ENCODE measurements around the gene PDLIM7.
"Not testable (repeated sequence)": the region's sequence is repeated elsewhere in the genome, so short reads cannot be mapped to it uniquely, and the experiment has no call there.

Gene PDLIM7

GRCh38 chr5:177491983-177492746 lies 5.2 kb downstream of the PDLIM7 start:
- H3K27me3 ChIP-seq = no peaks in the 10 kb centered on the region
- H3K27ac ChIP-seq = peak overlapping the region; percentile 84; the same call in 1 of the 2 replicates
- H3K4me3 ChIP-seq = no peak overlapping the region
- peak overlapping the region; percentile 14; the same call in 1 of the 2 replicates for H3K9ac ChIP-seq
- peaks cover 85% of the 10 kb centered on the region for H4K20me1 ChIP-seq
- H3K36me3 ChIP-seq = peaks cover 57% of the 10 kb centered on the region
- no peaks in the 10 kb centered on the region for H3K9me3 ChIP-seq
- H3K4me2 ChIP-seq = no peak overlapping the region
- no peak for TF ChIP-seq Cebpa-rat (IDR thresholded peaks at IDR 0.05)
- peaks cover 84% of the 10 kb centered on the region for H3K4me1 ChIP-seq

GRCh38 chr5:177491429-177491945 lies 5.9 kb downstream of the PDLIM7 start:
- Histone ChIP-seq H3K27me3 (no peaks in the 10 kb centered on the region), H4K20me1 (peaks cover 79% of the 10 kb centered on the region), H3K9me3 (no peaks in the 10 kb centered on the region), H3K4me1 (peaks cover 83% of the 10 kb centered on the region), H3K4me2 (peak overlapping the region; percentile 82), H3K4me3 (no peak overlapping the region), H3K9ac (peak overlapping the region; percentile 53; the same call in 1 of the 2 replicates), H3K27ac (peak overlapping the region; percentile 79), H3K36me3 (peaks cover 62% of the 10 kb centered on the region)
- TF ChIP-seq Cebpa-rat (IDR thresholded peaks at IDR 0.05) = no peak

GRCh38 chr5:177490992-177491391 lies 6.4 kb downstream of the PDLIM7 start:
- Histone ChIP-seq H3K4me3 (0 out of 2 replicates have a peak overlapping the region, but pooled peaks have one; percentile 28), H3K27ac (peak overlapping the region; percentile 79), H3K4me1 (peaks cover 78% of the 10 kb centered on the region), H3K36me3 (peaks cover 67% of the 10 kb centered on the region), H3K9ac (peak overlapping the region; percentile 53; the same call in 1 of the 2 replicates), H4K20me1 (peaks cover 74% of the 10 kb centered on the region), H3K4me2 (peak overlapping the region; percentile 82), H3K27me3 (no peaks in the 10 kb centered on the region), H3K9me3 (no peaks in the 10 kb centered on the region)
- no peak for TF ChIP-seq Cebpa-rat (IDR thresholded peaks at IDR 0.05)

- Histone ChIP-seq H3K4me2 (peak overlapping the region; percentile 82), H3K9me3 (no peaks in the 10 kb centered on the region), H3K27ac (peak overlapping the region; percentile 79), H3K9ac (peak overlapping the region; percentile 53), H4K20me1 (peaks cover 69% of the 10 kb centered on the region), H3K27me3 (no peaks in the 10 kb centered on the region), H3K4me3 (0 out of 2 replicates have a peak overlapping the region, but pooled peaks have one; percentile 28), H3K36me3 (peaks cover 72% of the 10 kb centered on the region), H3K4me1 (peaks cover 74% of the 10 kb centered on the region)
- TF ChIP-seq Cebpa-rat (IDR thresholded peaks at IDR 0.05) = no peak
Observed at GRCh38 chr5:177490311-177490991, 7.0 kb downstream of the PDLIM7 start.

- Histone ChIP-seq H3K36me3 (peaks cover 85% of the 10 kb centered on the region), H4K20me1 (peaks cover 56% of the 10 kb centered on the region), H3K9ac (peak overlapping the region; percentile 53; the same call in 1 of the 2 replicates), H3K27me3 (no peaks in the 10 kb centered on the region), H3K9me3 (no peaks in the 10 kb centered on the region), H3K4me2 (peak overlapping the region; percentile 82), H3K4me3 (0 out of 2 replicates have a peak overlapping the region, but pooled peaks have one; percentile 25), H3K27ac (peak overlapping the region; percentile 79), H3K4me1 (peaks cover 67% of the 10 kb centered on the region)
- TF ChIP-seq Cebpa-rat (IDR thresholded peaks at IDR 0.05) = no peak
Observed at GRCh38 chr5:177489119-177489716, 8.2 kb downstream of the PDLIM7 start.

GRCh38 chr5:177487975-177488374 lies 9.4 kb downstream of the PDLIM7 start:
- 0 out of 2 replicates have a peak overlapping the region, but pooled peaks have one; percentile 19 for H3K27ac ChIP-seq
- H3K36me3 ChIP-seq = peaks cover 87% of the 10 kb centered on the region
- TF ChIP-seq Cebpa-rat (IDR thresholded peaks at IDR 0.05) = no peak
- peaks cover 55% of the 10 kb centered on the region for H3K4me1 ChIP-seq
- no peak overlapping the region for H3K9ac ChIP-seq
- H4K20me1 ChIP-seq = peaks cover 44% of the 10 kb centered on the region
- H3K4me3 ChIP-seq = no peak overlapping the region
- peak overlapping the region; percentile 82; the same call in 1 of the 2 replicates for H3K4me2 ChIP-seq
- no peaks in the 10 kb centered on the region for H3K27me3 ChIP-seq
- no peaks in the 10 kb centered on the region for H3K9me3 ChIP-seq

GRCh38 chr5:177487144-177487543 lies 10.3 kb downstream of the PDLIM7 start:
- peaks cover 87% of the 10 kb centered on the region for H3K36me3 ChIP-seq
- no peak overlapping the region for H3K9ac ChIP-seq
- H3K4me1 ChIP-seq = peaks cover 46% of the 10 kb centered on the region
- no peak overlapping the region for H3K27ac ChIP-seq
- no peaks in the 10 kb centered on the region for H3K9me3 ChIP-seq
- H3K27me3 ChIP-seq = no peaks in the 10 kb centered on the region
- no peak overlapping the region for H3K4me2 ChIP-seq
- H4K20me1 ChIP-seq = peaks cover 36% of the 10 kb centered on the region
- no peak for TF ChIP-seq Cebpa-rat (IDR thresholded peaks at IDR 0.05)
- no peak overlapping the region for H3K4me3 ChIP-seq

GRCh38 chr5:177486256-177486655 lies 11.1 kb downstream of the PDLIM7 start:
- H3K9me3 ChIP-seq = no peaks in the 10 kb centered on the region
- TF ChIP-seq Cebpa-rat (IDR thresholded peaks at IDR 0.05) = no peak
- no peak overlapping the region for H3K27ac ChIP-seq
- peaks cover 40% of the 10 kb centered on the region for H3K4me1 ChIP-seq
- no peak overlapping the region for H3K9ac ChIP-seq
- peaks cover 89% of the 10 kb centered on the region for H3K36me3 ChIP-seq
- no peaks in the 10 kb centered on the region for H3K27me3 ChIP-seq
- no peak overlapping the region for H3K4me3 ChIP-seq
- peaks cover 32% of the 10 kb centered on the region for H4K20me1 ChIP-seq
- H3K4me2 ChIP-seq = no peak overlapping the region

- not testable (repeated sequence) for H3K4me2 ChIP-seq, H3K4me3 ChIP-seq, H3K9me3 ChIP-seq, H3K27me3 ChIP-seq, H3K27ac ChIP-seq
- Histone ChIP-seq H3K9ac (peak overlapping the region; percentile 19; the same call in 1 of the 2 replicates), H3K36me3 (peaks cover 86% of the 10 kb centered on the region), H4K20me1 (peaks cover 27% of the 10 kb centered on the region), H3K4me1 (peaks cover 35% of the 10 kb centered on the region)
Observed at GRCh38 chr5:177485753-177486152, 11.7 kb downstream of the PDLIM7 start.

Data from BLaER1 (cell line).